HK-2 (cell line): ENCODE data around the gene MKRN3.

Experiments used
- DNase-seq: peaks from one replicate; pipeline ENCODE4 v3.0.0-alpha.2; 2018; ENCODE audit not compliant: unreplicated experiment

Gene MKRN3

GRCh38 chr15:23565395-23566070 lies at the start of gene MKRN3:
MKRN3 (plus strand) TSS chr15:23565674; CDS start chr15:23565783, 109 bp downstream.
- no peak for DNase-seq

- no peak for DNase-seq
These were observed 48.6 kb upstream of the MKRN3 start for GRCh38 chr15:23516866-23517265.

- no peak for DNase-seq
These were observed 47.4 kb upstream of the MKRN3 start for GRCh38 chr15:23518104-23518503.

GRCh38 chr15:23524816-23525215 lies 40.7 kb upstream of the MKRN3 start:
- DNase-seq: no peak

GRCh38 chr15:23529891-23530290 lies 35.6 kb upstream of the MKRN3 start:
- no peak for DNase-seq

- DNase-seq: no peak
These were observed 33.5 kb upstream of the MKRN3 start for GRCh38 chr15:23532024-23532423.

GRCh38 chr15:23536659-23537058 lies 28.8 kb upstream of the MKRN3 start:
- no peak for DNase-seq

- no peak for DNase-seq
These were observed 26.8 kb upstream of the MKRN3 start for GRCh38 chr15:23538648-23539047.

- no peak for DNase-seq
These were observed 25.6 kb upstream of the MKRN3 start for GRCh38 chr15:23539892-23540291.

- no peak for DNase-seq
These were observed 19.3 kb upstream of the MKRN3 start for GRCh38 chr15:23546158-23546557.

GRCh38 chr15:23548071-23548470 lies 17.4 kb upstream of the MKRN3 start:
- no peak for DNase-seq

GRCh38 chr15:23561914-23562313 lies 3.6 kb upstream of the MKRN3 start:
- DNase-seq: no peak

- no peak for DNase-seq
These were observed 566 bp upstream of the MKRN3 start for GRCh38 chr15:23564821-23565394.

GRCh38 chr15:23566071-23566554 lies 639 bp downstream of the MKRN3 start:
- DNase-seq: no peak

GRCh38 chr15:23566651-23567050 lies 1.2 kb downstream of the MKRN3 start:
- no peak for DNase-seq

- DNase-seq: no peak
These were observed 2.4 kb downstream of the MKRN3 start for GRCh38 chr15:23567921-23568320.

GRCh38 chr15:23569151-23569925 lies 3.9 kb downstream of the MKRN3 start:
- no peak for DNase-seq

GRCh38 chr15:23570486-23570885 lies 5.0 kb downstream of the MKRN3 start:
- no peak for DNase-seq

- no peak for DNase-seq
These were observed 7.4 kb downstream of the MKRN3 start for GRCh38 chr15:23572844-23573243.

- DNase-seq: no peak
These were observed 9.3 kb downstream of the MKRN3 start for GRCh38 chr15:23574742-23575141.

GRCh38 chr15:23576061-23576460 lies 10.6 kb downstream of the MKRN3 start:
- no peak for DNase-seq

GRCh38 chr15:23578521-23579150 lies 13.2 kb downstream of the MKRN3 start:
- DNase-seq: no peak
